Lung microvascular endothelial cell (primary cell): ENCODE results near the gene RFC1. TPM values are rescaled to one million over a fixed set of nuclear protein-coding genes. Genes with fewer than 3 reads are reported as not detected.
A peak's percentile ranks its signal among the peaks of the same experiment; 100 is the strongest.
"Not testable (repeated sequence)": the region's sequence is repeated elsewhere in the genome, so short reads cannot be mapped to it uniquely, and the experiment has no call there.

Experiments used
- DNase-seq, 2 donors: peaks; one replicate each; pipeline versions ENCODE4 v3.0.0 to v3.0.0-alpha.2; 2010; ENCODE audit warnings: low read depth in 2 of 2
- total RNA-seq: library from RNA; depleted of rRNA; stranded (reverse); fragments of >200 nt; gene quantifications from 2 replicates; pipeline ENCODE4 v1.2.1, GENCODE V29; 2014

Gene RFC1
- 44.2 and 66.7 TPM in 2 replicates for total RNA-seq

- DNase-seq, result peak; percentile 91 to 93
These were observed at the start of gene RFC1 for GRCh38 chr4:39365830-39366771. TSS of gene RFC1 (minus strand) at chr4:39366362. CDS start at chr4:39366241, 121 bp downstream.

- no peak for DNase-seq
These were observed 49.6 kb upstream of the RFC1 start for GRCh38 chr4:39415678-39416283.

- not testable (repeated sequence) for DNase-seq
These were observed 45.4 kb upstream of the RFC1 start for GRCh38 chr4:39411561-39411960.

- peak; percentile 3 to 20 for DNase-seq
These were observed 44.3 kb upstream of the RFC1 start for GRCh38 chr4:39410415-39410814.

GRCh38 chr4:39407584-39407885 is 41.4 kb upstream of the RFC1 start:
- DNase-seq, result no peak

GRCh38 chr4:39406763-39407583 is 40.8 kb upstream of the RFC1 start, which contains the start of gene KLB:
TSS of gene KLB (plus strand) at chr4:39406930. CDS start at chr4:39406950, 20 bp downstream.
- no peak for DNase-seq

GRCh38 chr4:39401640-39402039 is 35.5 kb upstream of the RFC1 start:
- DNase-seq, result not testable (repeated sequence)

- no peak for DNase-seq
These were observed 28.5 kb upstream of the RFC1 start for GRCh38 chr4:39394706-39395105.

- DNase-seq, result peak; percentile 14 to 18
These were observed 24.4 kb upstream of the RFC1 start for GRCh38 chr4:39390603-39391002.

- DNase-seq, result no peak
These were observed 18.4 kb upstream of the RFC1 start for GRCh38 chr4:39384563-39384962.

- no peak for DNase-seq
These were observed 17.5 kb upstream of the RFC1 start for GRCh38 chr4:39383690-39384089.

GRCh38 chr4:39375478-39375877 is 9.3 kb upstream of the RFC1 start:
- DNase-seq, result no peak

GRCh38 chr4:39371209-39371608 is 5.0 kb upstream of the RFC1 start:
- DNase-seq, result not testable (repeated sequence)

GRCh38 chr4:39369301-39369700 is 3.1 kb upstream of the RFC1 start:
- no peak for DNase-seq

GRCh38 chr4:39367166-39367565 is 1.0 kb upstream of the RFC1 start:
- no peak for DNase-seq

- DNase-seq, result no peak
These were observed 802 bp downstream of the RFC1 start for GRCh38 chr4:39365360-39365759.

- DNase-seq, result no peak
These were observed 2.3 kb downstream of the RFC1 start for GRCh38 chr4:39363773-39364393.

GRCh38 chr4:39362827-39363226 is 3.3 kb downstream of the RFC1 start:
- DNase-seq, result no peak

- not testable (repeated sequence) for DNase-seq
These were observed 5.6 kb downstream of the RFC1 start for GRCh38 chr4:39360611-39361010.

GRCh38 chr4:39357002-39357401 is 9.2 kb downstream of the RFC1 start:
- no peak for DNase-seq

- DNase-seq, result no peak
These were observed 12.0 kb downstream of the RFC1 start for GRCh38 chr4:39354254-39354552.
